GM19468 (cell line): ENCODE measurements around the gene KY.

ENCODE experiments used
- ATAC-seq: cut with Tn5 transposase; IDR thresholded peaks from one replicate; pipeline ENCODE4 v1.9.1; 2021; ENCODE audit warnings: mild to moderate bottlenecking, moderate library complexity, moderate number of reproducible peaks; ENCODE audit not compliant: unreplicated experiment; ENCODE audit errors: extremely low read depth

KY gene

DNA sequence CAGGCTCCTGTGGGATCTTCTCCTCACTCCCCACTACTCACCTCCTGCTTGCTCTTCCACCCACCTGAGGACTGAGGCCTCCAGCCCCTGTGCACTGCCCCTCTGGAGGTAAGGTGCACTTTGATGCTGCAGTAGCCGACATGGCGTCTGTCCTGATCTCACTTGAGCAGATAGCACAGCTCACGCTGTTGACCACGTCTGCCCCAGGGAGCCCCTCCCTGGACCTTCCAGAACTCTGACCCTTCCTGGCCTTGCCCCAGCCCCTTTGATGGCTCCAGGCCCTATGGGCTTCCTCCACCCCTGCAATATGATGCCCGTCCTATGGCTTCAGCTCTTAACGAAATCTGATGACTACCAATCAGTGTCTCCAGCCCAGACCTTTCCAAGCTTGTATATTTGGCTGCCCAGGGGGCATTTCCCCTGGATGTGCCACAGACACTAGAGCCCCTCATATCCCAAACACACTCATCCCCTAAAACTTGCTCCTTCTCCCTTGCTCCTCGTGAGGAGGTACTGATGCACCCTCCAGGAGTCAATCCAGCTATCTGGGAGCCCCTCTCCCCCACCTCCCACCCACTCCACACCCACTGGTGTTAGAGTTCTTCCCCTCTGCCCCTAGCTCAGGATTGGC, 27.1 kb downstream of the KY start:
- no peak for ATAC-seq

DNA sequence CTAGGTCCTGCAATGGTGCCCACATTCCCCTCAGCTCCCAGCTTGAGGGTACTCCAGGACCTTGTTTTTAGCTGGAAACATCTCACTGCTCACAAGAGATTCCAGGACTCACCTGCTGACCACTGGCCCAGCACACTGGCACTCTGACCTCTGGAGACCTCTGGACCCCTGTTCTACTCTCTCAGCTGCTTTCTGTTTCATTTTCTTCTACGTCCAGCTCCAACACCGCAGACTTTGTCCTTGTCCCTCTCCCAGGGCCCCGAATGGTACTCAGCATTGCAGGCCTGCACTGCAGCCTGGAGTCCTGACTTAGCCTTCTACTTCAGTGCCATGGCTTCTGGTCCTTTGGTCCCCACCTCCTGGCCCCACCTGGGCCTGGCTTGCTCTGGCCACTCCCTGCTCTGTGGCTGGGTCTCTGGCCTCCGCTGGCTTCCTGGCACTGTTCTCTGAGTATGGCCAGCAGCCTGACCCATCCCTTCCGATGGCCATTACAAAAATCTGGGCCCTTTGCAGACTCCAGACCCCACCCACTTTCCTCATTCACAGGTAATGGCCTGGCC, 27.9 kb downstream of the KY start:
- no peak for ATAC-seq

DNA sequence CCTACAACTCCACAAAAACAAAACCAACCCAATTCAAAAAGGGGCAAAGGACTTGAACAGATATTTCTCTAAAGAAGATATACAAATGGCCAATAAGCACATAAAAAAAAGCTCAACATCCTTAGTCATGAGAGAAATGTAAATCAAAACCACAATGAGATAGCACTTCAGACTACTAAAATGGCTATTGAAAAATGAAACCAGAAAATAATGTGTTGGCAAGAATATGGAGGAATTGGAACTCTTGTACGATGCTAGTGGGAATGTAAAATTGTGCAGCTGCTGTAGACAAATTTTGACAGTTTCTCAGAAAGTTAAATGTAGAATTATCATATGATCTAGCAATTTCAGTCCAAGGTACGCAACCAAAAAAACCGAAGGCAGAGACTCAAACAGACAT, 29.0 kb downstream of the KY start:
- ATAC-seq = no peak

DNA sequence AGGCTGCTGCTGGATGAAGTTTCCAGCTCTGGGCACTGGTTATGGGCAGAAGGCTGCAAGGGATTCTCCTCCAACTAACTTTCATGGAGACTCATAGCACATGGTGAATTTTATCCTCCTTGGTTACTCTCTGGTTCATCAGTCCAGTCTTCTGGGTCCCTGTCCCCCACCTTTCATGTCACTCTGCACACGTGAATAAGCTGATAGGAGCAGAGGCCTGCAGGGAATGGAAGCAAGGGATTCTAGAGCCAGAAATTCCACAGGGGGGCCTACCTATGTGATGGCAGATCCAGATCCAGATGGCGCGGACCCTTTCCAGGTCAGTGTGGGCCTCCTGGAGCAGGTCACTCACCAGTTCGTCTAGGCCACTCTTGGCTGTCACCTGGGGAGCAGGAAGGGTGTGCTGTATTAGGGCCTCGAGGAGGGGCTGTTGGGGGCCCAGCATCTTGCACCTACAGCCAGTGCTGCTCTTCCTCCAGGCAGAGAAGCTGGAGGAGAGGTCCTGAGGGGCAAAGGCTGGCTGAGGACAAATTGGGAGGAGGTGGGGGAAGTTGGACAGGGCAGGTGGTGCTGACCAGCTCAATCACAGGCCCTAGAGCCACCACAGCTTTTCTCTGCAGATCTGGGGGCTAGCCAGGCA, 30.2 kb downstream of the KY start:
- ATAC-seq = no peak

DNA sequence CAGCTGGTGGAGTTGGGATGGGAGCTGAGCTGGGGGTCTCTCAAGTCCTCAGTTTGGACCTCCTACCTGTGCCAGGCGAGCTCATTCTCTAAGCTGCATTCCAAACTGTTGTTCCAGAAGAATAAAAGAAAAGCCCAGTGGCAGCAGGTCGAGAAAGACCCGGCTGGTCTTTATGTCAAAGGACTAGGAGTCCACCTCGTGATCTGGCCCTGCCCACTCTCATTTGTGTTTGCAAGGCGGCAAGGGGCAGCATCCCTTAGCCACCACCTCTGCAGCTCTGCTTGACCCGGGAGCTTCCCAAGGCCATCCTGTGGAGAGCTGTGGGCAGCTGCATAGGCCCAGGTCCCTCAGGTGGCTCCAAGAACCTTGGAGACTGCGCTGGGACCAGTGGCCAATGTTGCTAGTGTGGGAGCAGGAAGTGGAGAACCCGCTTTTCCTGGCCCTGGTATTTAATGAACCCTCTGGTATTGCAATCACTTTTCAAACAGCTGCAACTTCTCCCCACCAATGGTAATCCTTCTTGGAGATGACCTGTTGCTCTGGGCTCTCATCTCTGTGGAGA, 30.9 kb downstream of the KY start:
- ATAC-seq = no peak

DNA sequence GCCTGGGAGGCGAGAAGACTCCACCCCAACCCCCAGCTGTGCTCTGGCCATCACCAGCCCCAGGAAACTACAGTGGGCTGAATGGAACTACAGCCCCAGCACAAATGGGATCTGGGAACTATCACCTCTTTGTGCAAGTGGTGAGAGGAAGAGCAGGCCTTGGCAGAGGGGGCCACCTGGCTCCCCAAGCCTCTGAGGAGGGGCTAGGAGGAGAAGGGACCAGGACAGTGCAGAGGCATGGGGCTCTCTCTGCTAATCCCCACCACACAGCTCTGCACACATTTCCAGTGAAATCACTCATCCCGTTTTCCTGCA, 31.6 kb downstream of the KY start:
- no peak for ATAC-seq

- ATAC-seq = no peak
Measured at GRCh38 chr3:134618478-134619300, 32.1 kb downstream of the KY start.

DNA sequence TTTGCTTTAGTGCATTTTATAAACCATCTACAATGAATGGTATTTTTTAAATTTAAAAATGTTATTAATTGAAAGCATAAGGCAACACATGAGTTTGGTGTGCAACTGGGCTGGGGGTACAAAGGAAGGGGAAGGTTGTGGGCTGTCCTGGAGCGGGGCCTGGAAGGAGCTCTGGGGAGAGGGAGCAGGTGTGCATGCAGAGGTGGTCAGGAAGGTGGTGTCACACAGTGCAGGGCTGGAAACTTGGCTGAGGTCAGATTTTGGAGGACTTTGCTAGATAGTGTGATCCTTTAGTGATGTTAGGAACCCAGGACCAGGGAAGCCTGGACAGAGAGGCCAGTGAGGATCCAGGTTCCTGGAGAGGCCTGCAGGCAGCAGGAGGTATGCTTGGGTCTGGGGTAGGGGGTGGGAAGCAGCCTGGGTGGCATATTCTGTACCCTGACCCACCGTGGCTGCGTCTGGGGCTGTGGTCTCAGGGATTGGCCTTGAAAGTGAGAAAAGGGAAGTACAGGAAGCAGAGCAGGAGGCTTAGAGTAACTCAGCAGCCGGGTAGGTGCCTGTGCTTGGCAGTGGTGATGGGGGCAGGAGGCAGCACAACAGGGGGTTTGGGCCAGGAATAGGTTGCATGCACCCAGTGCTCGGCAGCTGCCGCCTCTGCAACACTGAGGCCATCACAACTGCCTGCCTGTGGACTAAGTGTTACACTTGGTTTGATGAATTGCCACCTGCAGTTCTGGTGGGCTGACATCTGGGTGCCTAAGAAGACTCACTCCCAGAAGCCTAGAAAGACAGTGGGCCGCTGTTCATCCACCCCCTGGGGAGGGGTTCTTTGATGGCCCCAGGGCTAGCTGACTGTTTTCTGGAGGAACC, 33.0 kb downstream of the KY start:
- no peak for ATAC-seq

- no peak for ATAC-seq
Measured at GRCh38 chr3:134615743-134616142, 35.1 kb downstream of the KY start.

DNA sequence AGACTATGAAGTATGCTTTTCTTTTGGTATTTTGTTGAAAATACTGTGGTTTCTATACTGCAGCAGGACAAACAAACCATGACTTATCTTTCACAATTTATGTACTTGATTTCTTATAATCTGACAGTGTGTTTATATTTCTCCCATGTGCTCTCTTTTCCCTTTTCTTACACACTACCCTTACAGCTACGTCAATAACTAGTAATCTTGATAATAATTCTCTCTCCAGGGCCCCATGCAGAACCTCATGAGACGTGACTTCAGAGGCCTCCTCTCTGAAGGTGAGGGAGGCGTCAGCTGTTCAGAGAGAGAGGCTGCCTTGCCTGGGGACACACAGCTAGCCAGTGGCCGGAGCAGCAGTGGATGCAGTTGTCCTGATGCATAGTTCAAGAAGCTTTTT, 35.9 kb downstream of the KY start:
- no peak for ATAC-seq

DNA sequence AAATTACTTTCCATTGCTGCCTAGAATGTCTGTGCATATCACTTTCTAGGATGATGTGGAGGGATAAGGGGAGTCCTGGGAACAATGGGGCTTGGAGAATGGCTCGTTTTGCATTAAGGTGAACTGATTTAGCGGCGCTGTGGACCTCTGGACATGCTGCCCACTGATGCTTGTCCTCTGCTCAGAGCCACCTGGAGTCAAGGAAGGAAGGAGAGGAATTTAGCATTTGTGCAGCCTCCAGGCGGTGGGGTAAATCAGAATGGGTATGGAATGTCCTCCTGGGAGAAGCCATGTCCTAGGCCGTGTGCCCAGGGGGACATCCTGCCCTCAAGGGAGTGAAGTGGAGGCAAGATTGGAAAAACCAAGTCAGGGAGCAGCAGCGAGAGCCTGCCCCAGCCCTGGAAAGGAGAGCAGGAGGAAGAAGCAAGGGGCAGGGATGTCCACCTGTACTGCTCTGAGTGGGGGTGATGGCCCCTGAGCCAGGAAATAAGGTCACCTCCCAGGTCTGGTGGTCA, 37.8 kb downstream of the KY start:
- no peak for ATAC-seq

GRCh38 chr3:134611516-134611915, 39.3 kb downstream of the KY start:
- ATAC-seq = no peak

GRCh38 chr3:134610432-134611385, 40.1 kb downstream of the KY start:
- ATAC-seq = no peak

DNA sequence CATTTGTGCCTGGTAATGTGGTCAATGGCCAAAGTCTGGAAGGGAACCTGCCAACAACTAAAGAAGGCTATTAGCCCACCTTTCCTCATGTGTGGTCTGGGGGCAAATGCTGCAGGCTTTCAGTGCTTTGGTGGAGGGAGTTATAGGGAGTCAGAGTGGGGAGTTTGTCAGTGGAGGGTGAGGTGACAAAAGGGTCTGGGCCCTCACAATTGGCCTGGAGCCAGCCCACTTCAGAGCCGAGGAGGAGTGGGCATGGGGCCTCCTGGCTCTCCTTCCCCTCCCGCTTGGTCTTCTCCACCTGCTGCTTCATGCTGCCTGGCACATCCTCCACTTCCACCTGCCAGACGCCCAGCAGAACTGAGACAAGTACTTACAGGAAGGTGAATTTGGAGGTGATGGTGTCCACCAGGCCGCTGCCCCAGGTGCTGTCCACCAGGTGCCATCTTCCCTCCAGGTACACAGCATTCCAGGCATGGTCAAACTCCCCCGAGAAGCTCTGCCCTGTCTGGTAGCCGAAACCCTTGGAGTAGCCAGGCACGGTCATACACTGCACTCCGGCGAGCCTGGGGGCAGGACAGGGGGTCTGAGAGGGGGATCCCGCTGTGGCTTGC, 40.9 kb downstream of the KY start:
- no peak for ATAC-seq

- ATAC-seq = no peak
Measured at GRCh38 chr3:134608771-134609435, 41.9 kb downstream of the KY start.

DNA sequence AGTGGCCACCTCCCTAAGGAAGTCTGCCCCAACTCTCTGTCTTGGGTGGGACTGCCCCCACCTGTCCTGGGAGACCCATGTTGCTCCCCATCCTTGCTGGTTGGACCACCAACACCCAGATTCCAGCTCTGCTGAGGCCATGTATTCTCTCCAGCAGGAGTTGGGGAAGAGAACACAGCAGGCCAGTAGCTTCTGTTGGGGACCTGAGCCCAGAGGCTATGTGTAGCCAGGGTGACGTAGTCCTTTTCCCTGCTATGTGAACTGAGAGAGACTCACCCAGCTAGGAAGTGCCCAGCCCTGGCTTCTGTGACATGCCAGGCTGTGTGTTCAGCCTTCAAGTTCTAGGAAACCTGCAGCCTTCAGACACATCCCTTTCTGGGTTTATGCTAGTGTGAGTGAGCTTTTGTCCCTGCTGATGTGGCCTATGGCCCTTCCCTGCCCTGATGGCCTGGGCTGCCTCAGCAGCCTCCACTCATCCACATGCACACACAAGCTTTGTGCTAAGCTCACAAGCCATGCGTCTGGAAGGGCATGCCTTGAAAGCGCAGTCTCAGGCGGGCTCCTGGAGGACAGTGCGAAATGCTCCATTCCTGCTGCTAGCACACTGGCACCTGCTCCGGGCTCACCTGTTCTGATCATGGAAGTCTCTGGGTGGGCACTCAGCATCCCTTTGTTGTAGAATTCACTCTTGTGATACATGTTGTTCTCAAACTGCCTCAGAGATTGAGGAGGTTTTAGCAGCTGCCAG, 42.6 kb downstream of the KY start:
- no peak for ATAC-seq
